K562 (cell line): Measurements from ENCODE around the gene ZNF544. TPM values are rescaled to one million over a fixed set of nuclear protein-coding genes. Genes with fewer than 3 reads are reported as not detected.

Experiments used
- E2F6 ChIP-seq, 2 experiments: IDR thresholded peaks; 2 replicates each; pipeline ENCODE4 v1.6.1; 2011; ENCODE audit warnings: borderline replicate concordance in 1 of 2, control low read depth in 1 of 2, low read depth in 1 of 2, low read length in 1 of 2, mild to moderate bottlenecking in 1 of 2, mixed read lengths in 1 of 2, moderate library complexity in 1 of 2; ENCODE audit not compliant: insufficient read depth in 1 of 2, insufficient read length in 1 of 2, poor library complexity in 1 of 2, severe bottlenecking in 1 of 2; ENCODE audit errors: extremely low read depth in 1 of 2
- EP400 ChIP-seq: fragments of 450-650 bp; IDR thresholded peaks from 2 replicates; pipeline ENCODE4 v1.6.1; 2017; ENCODE audit warnings: antibody characterized with exemption, mild to moderate bottlenecking, moderate library complexity
- EWSR1 ChIP-seq: fragments of 450-650 bp; IDR thresholded peaks from 2 replicates; pipeline ENCODE4 v1.6.1; 2018; ENCODE audit warnings: borderline replicate concordance, mild to moderate bottlenecking, low read depth, moderate library complexity; ENCODE audit not compliant: partially characterized antibody
- HNRNPH1 ChIP-seq: fragments of 200-400 bp; formaldehyde crosslinking; optimal IDR thresholded peaks from 2 replicates; pipeline ENCODE3; 2017; ENCODE audit warnings: low read depth, mild to moderate bottlenecking, low read length, moderate library complexity
- RBM22 ChIP-seq: fragments of 200-400 bp; formaldehyde crosslinking; IDR thresholded peaks from 2 replicates; pipeline ENCODE4 v1.6.1; 2018; ENCODE audit warnings: low read length, low read depth; ENCODE audit not compliant: poor library complexity, severe bottlenecking
- TOE1 ChIP-seq, 2 experiments: fragments of 450-650 bp in 1 of 2; sonication (generic) in 1 of 2; formaldehyde crosslinking in 1 of 2; IDR thresholded peaks; 2 replicates each; pipeline versions ENCODE4 v1.7.1 to v1.8.0; 2016 to 2022; ENCODE audit warnings: borderline replicate concordance in 2 of 2, mild to moderate bottlenecking in 2 of 2, antibody characterized with exemption in 1 of 2, inconsistent platforms in 1 of 2, low read depth in 1 of 2, missing genetic modification reagents in 1 of 2, moderate library complexity in 1 of 2
- USF1 ChIP-seq: sonication (generic); formaldehyde crosslinking; IDR thresholded peaks from 2 replicates; pipeline ENCODE4 v1.9.0; 2022; ENCODE audit warnings: mild to moderate bottlenecking, missing genetic modification reagents
- ZBTB17 ChIP-seq: fragments of 450-650 bp; formaldehyde crosslinking; IDR thresholded peaks from 2 replicates; pipeline ENCODE4 v1.4.0; 2020; ENCODE audit warnings: mild to moderate bottlenecking
- ZNF609 ChIP-seq: sonication (generic); formaldehyde crosslinking; IDR thresholded peaks from 2 replicates; pipeline ENCODE4 v1.8.1; 2023; ENCODE audit warnings: missing genetic modification reagents, mild to moderate bottlenecking, borderline replicate concordance
- ZNF655 ChIP-seq: fragments of 250-450 bp; sonication (Bioruptor Pico); IDR thresholded peaks from 2 replicates; pipeline ENCODE4 v1.5.0; 2021
- polyA plus RNA-seq, 8 experiments: library from polyadenylated mRNA; depleted of rRNA in 4 of 8; stranded (reverse) in 5 of 8; unstranded in 3 of 8; fragments of >200 nt; fragmentation: Nextera tagmentation in 2 of 8; fragmentation: Illumina TruSeq in 1 of 8; extraction: Ambion mirVana in 2 of 8; extraction: Trizol in 1 of 8; gene quantifications; 2 replicates each; pipeline versions ENCODE4 v1.2.1 to v1.2.3, GENCODE V29; 2011 to 2014; ENCODE audit warnings: inconsistent platforms in 1 of 8, missing spikeins in 1 of 8
- total RNA-seq, 7 experiments: library from RNA; depleted of rRNA in 6 of 7; stranded (reverse); fragments of >200 nt in 6 of 7; fragmentation: Illumina TruSeq in 2 of 7; extraction: Trizol in 2 of 7; gene quantifications; 2 replicates each; pipeline versions ENCODE4 v1.2.1 to v1.2.3, GENCODE V29; 2011 to 2021; ENCODE audit warnings: low replicate concordance in 1 of 7
- TF ChIP-seq, protein P1 (sequence below): sonication (generic); formaldehyde crosslinking; IDR thresholded peaks from 2 replicates; pipeline ENCODE4 v1.8.0; 2023; ENCODE audit warnings: mild to moderate bottlenecking, missing genetic modification reagents

The ZNF544 gene
- total and polyA plus RNA-seq, 9 of the 15 experiments (the other 6 are each of a cell fraction or from before 2014, with no cell fraction given), result 23.6 to 59.0 (median 41.4) TPM

- TF ChIP-seq EWSR1 (no peak), E2F6 (IDR thresholded peaks at IDR 0.05; ENCODE audit: borderline replicate concordance in 1 of 2, extremely low read depth in 1 of 2, insufficient read depth in 1 of 2, insufficient read length in 1 of 2, low read depth in 1 of 2, low read length in 1 of 2, poor library complexity in 1 of 2, severe bottlenecking in 1 of 2) (peak; percentile 48 to 67), TOE1 (IDR thresholded peaks at IDR 0.05; ENCODE audit: borderline replicate concordance) (0 out of 2 replicates have a peak, but pooled peaks have one; percentile 17), TOE1 (CRISPR knock-in tag; IDR thresholded peaks at IDR 0.05; ENCODE audit: borderline replicate concordance, low read depth) (0 out of 2 replicates have a peak, but pooled peaks have one; percentile 11), EP400 (peak; percentile 89), ZNF655 (no peak), ZBTB17 (peak; percentile 90), RBM22 (peak; percentile 68), ZNF609 (CRISPR knock-in tag) (peak; percentile 86; the same call in 1 of the 2 replicates), HNRNPH1 (no peak), USF1 (CRISPR knock-in tag) (no peak)
- TF ChIP-seq, protein P1, sequence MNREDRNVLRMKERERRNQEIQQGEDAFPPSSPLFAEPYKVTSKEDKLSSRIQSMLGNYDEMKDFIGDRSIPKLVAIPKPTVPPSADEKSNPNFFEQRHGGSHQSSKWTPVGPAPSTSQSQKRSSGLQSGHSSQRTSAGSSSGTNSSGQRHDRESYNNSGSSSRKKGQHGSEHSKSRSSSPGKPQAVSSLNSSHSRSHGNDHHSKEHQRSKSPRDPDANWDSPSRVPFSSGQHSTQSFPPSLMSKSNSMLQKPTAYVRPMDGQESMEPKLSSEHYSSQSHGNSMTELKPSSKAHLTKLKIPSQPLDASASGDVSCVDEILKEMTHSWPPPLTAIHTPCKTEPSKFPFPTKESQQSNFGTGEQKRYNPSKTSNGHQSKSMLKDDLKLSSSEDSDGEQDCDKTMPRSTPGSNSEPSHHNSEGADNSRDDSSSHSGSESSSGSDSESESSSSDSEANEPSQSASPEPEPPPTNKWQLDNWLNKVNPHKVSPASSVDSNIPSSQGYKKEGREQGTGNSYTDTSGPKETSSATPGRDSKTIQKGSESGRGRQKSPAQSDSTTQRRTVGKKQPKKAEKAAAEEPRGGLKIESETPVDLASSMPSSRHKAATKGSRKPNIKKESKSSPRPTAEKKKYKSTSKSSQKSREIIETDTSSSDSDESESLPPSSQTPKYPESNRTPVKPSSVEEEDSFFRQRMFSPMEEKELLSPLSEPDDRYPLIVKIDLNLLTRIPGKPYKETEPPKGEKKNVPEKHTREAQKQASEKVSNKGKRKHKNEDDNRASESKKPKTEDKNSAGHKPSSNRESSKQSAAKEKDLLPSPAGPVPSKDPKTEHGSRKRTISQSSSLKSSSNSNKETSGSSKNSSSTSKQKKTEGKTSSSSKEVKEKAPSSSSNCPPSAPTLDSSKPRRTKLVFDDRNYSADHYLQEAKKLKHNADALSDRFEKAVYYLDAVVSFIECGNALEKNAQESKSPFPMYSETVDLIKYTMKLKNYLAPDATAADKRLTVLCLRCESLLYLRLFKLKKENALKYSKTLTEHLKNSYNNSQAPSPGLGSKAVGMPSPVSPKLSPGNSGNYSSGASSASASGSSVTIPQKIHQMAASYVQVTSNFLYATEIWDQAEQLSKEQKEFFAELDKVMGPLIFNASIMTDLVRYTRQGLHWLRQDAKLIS (CRISPR knock-in tag), result peak; percentile 66
Measured at GRCh38 chr19:58279042-58279924, 50.6 kb downstream of the ZNF544 start (continued).
